ENCODE measurements around the gene AURKA. TPM values are rescaled to one million over a fixed set of nuclear protein-coding genes. Genes with fewer than 3 reads are reported as not detected.

The AURKA gene
- total RNA-seq, 2 donors from 2014 or later, result 0.41 TPM; not detected in 1

GRCh38 chr20:56430461-56430860 lies 38.4 kb upstream of the AURKA start:
- DNase-seq (ENCODE audit: low spot score) (no peak), ATAC-seq (ENCODE audit: insufficient number of reproducible peaks, low FRiP score, low read depth) (no peak)
- H3K36me3 ChIP-seq, result no peaks in the 10 kb centered on the region
- no peak overlapping the region for H3K27ac ChIP-seq
- no peak overlapping the region for H3K4me3 ChIP-seq
- H3K9me3 ChIP-seq, result no peaks in the 10 kb centered on the region
- no peak for TF ChIP-seq CTCF (IDR thresholded peaks at IDR 0.05)
- no peaks in the 10 kb centered on the region for H3K27me3 ChIP-seq (replicated peaks; ENCODE audit: insufficient read depth)
- H3K4me1 ChIP-seq (ENCODE audit: control insufficient read depth in 1 of 2, low read depth in 2 of 2), result no peaks in the 10 kb centered on the region

- Histone ChIP-seq H3K36me3 (no peaks in the 10 kb centered on the region), H3K27ac (no peak overlapping the region), H3K4me1 (ENCODE audit: control insufficient read depth in 1 of 2, low read depth in 2 of 2) (no peaks in the 10 kb centered on the region), H3K9me3 (no peaks in the 10 kb centered on the region), H3K27me3 (replicated peaks; ENCODE audit: insufficient read depth) (no peaks in the 10 kb centered on the region), H3K4me3 (no peak overlapping the region)
- no peak for DNase-seq (ENCODE audit: low spot score)
- ATAC-seq (ENCODE audit: insufficient number of reproducible peaks, low FRiP score, low read depth), result no peak
- TF ChIP-seq CTCF (IDR thresholded peaks at IDR 0.05), result no peak
Measured at GRCh38 chr20:56429941-56430340, 37.9 kb upstream of the AURKA start.

- no peaks in the 10 kb centered on the region for H3K9me3 ChIP-seq
- no peaks in the 10 kb centered on the region for H3K27me3 ChIP-seq (replicated peaks; ENCODE audit: insufficient read depth)
- DNase-seq (ENCODE audit: low spot score) (no peak), ATAC-seq (ENCODE audit: insufficient number of reproducible peaks, low FRiP score, low read depth) (no peak)
- no peaks in the 10 kb centered on the region for H3K36me3 ChIP-seq
- H3K27ac ChIP-seq, result no peak overlapping the region
- TF ChIP-seq CTCF (IDR thresholded peaks at IDR 0.05), result no peak
- H3K4me1 ChIP-seq (ENCODE audit: control insufficient read depth in 1 of 2, low read depth in 2 of 2), result no peaks in the 10 kb centered on the region
- no peak overlapping the region for H3K4me3 ChIP-seq
Measured at GRCh38 chr20:56429502-56429901, 37.5 kb upstream of the AURKA start.

GRCh38 chr20:56428881-56429280 lies 36.9 kb upstream of the AURKA start:
- ATAC-seq (ENCODE audit: insufficient number of reproducible peaks, low FRiP score, low read depth), result no peak

GRCh38 chr20:56428410-56428809 lies 36.4 kb upstream of the AURKA start:
- TF ChIP-seq CTCF (IDR thresholded peaks at IDR 0.05), result no peak
- no peaks in the 10 kb centered on the region for H3K27me3 ChIP-seq (replicated peaks; ENCODE audit: insufficient read depth)
- H3K9me3 ChIP-seq, result no peaks in the 10 kb centered on the region
- H3K36me3 ChIP-seq, result no peaks in the 10 kb centered on the region
- no peak overlapping the region for H3K4me3 ChIP-seq
- no peaks in the 10 kb centered on the region for H3K4me1 ChIP-seq (ENCODE audit: control insufficient read depth in 1 of 2, low read depth in 2 of 2)
- no peak for DNase-seq (ENCODE audit: low spot score)
- no peak for ATAC-seq (ENCODE audit: insufficient number of reproducible peaks, low FRiP score, low read depth)
- no peak overlapping the region for H3K27ac ChIP-seq

More at GRCh38 chr20:56428881-56429280, 36.9 kb upstream of the AURKA start:
- H3K4me3 ChIP-seq, result no peak overlapping the region
- DNase-seq (ENCODE audit: low spot score), result no peak
- H3K27ac ChIP-seq, result no peak overlapping the region
- H3K9me3 ChIP-seq, result no peaks in the 10 kb centered on the region
- H3K27me3 ChIP-seq (replicated peaks; ENCODE audit: insufficient read depth), result no peaks in the 10 kb centered on the region
- no peaks in the 10 kb centered on the region for H3K4me1 ChIP-seq (ENCODE audit: control insufficient read depth in 1 of 2, low read depth in 2 of 2)
- H3K36me3 ChIP-seq, result no peaks in the 10 kb centered on the region
- TF ChIP-seq CTCF (IDR thresholded peaks at IDR 0.05), result no peak
